ENCODE results near the gene CNTN5.
A peak's percentile ranks its signal among the peaks of the same experiment; 100 is the strongest.
"Not testable (repeated sequence)": the region's sequence is repeated elsewhere in the genome, so short reads cannot be mapped to it uniquely, and the experiment has no call there.

The CNTN5 gene

GRCh38 chr11:99781074-99781473 is 760.3 kb downstream of the CNTN5 start:
- DNase-seq, result no peak

- DNase-seq, result no peak
These were observed 770.6 kb downstream of the CNTN5 start for GRCh38 chr11:99791354-99791753.

GRCh38 chr11:99795999-99796398 is 775.2 kb downstream of the CNTN5 start:
- no peak for DNase-seq

GRCh38 chr11:99803501-99803900 is 782.8 kb downstream of the CNTN5 start:
- DNase-seq, result no peak

- no peak for DNase-seq
These were observed 791.8 kb downstream of the CNTN5 start for GRCh38 chr11:99812516-99812915.

- no peak for DNase-seq
These were observed 793.3 kb downstream of the CNTN5 start for GRCh38 chr11:99814021-99814420.

DNA sequence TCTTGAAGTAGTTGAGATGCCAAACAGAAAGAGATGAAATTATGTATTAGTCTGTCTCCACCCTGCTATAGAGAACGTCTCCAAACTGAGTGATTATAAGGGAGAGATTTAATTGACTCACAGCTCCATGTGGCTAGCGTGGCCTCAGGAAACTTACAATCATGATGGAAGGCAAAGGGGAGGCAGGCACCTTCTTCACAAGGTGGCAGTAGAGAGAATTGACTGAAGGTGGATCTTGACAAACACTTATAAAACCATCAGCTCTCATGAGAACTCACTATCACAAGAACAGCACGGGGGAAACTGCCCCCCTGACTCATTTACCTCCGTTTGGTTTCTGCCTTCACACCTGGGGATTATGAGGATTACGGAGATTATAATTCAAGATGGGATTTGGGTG is 794.0 kb downstream of the CNTN5 start:
- DNase-seq, result no peak

DNA sequence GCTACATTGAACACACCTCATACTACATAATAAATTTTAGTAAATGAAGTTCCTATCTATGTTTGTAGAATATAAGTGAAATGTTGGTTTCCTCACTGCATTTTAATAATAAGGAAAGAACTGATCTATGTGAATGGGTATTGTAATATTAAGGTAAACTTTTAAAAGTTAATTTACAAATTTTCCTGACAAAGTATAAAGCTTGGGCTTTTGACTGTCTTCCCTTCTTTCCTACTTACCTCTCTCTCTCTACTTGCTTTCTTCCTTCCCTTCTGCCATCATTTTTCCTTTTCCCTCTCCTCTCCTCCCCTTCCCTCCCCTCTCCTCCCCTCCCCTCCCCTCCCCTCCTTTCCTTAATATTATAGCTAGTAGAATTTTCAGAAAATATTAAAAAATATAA is 798.2 kb downstream of the CNTN5 start:
- DNase-seq, result no peak

DNA sequence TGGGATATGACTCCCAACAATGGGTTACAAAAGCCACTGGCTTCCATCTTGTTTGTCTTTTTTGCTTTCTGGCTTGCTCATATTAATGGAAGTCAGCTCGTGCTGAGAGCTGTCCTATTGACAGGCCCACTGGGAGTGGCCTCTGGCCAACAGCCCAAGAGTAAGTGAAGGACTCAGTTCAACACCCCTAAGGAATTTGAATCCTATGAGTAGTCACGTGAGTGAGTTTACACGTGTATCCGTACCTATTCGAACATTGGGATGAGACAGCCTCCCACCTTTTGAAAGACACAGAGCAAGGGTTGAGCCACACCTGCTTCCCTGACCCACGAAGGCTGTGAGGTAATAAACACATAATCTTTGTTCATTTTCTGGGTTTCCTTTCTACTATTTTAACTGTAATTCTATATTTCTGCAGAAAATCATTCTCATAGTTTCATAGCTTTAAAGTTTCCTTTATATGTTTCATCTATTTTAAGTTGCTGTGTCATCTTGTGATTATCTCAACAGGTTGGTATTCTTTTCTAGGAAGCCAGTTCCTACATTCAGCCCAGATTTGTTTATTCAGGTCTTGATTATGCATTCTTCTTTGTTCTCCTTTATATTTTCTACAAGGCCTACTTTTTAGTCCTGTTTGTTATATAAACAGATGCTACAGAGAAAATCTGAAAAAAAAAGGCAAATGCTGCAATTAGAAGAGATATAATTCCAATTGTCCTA is 802.3 kb downstream of the CNTN5 start:
- DNase-seq, result no peak

- not testable (repeated sequence) for DNase-seq
These were observed 816.0 kb downstream of the CNTN5 start for GRCh38 chr11:99836739-99837138.

DNA sequence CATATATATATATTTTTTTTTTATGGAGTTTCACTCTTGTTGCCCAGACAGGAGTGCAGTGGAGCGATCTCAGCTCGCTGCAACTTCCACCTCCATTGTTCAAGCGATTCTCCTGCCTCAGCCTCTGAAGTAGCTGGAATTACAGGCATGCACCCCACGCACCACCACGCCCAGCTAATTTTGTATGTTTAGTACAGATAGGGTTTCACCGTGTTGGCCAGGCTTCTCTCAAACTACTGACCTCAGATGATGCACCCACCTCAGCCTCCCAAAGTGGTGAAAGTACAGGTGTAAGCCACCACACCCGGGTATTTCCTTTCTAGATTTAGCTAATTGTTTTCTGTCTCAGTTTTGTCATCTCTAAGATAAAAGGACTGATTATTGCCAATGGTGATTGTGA is 821.1 kb downstream of the CNTN5 start:
- no peak for DNase-seq

- no peak for DNase-seq
These were observed 845.2 kb downstream of the CNTN5 start for GRCh38 chr11:99865951-99866350.

GRCh38 chr11:99881610-99882009 is 860.9 kb downstream of the CNTN5 start:
- DNase-seq, result no peak

DNA sequence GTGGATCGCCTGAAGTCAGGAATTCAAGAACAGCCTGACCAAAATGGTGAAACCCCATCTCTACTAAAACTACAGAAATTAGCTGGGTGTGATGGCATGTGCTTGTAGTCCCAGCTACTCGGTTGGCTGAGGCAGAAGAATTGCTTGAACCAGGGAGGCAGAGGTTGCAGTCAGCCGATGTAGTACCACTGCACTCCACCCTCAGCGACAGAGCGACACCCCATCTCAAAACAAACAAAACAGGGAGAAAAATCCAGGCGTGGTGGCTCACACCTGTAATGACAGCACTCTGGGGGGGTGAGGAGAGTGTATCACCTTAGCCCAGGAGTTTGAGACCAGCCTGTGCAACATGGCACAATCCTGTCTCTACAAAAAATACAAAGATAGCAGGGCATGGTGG is 864.0 kb downstream of the CNTN5 start:
- no peak for DNase-seq

GRCh38 chr11:99887481-99887880 is 866.7 kb downstream of the CNTN5 start:
- DNase-seq, result no peak

DNA sequence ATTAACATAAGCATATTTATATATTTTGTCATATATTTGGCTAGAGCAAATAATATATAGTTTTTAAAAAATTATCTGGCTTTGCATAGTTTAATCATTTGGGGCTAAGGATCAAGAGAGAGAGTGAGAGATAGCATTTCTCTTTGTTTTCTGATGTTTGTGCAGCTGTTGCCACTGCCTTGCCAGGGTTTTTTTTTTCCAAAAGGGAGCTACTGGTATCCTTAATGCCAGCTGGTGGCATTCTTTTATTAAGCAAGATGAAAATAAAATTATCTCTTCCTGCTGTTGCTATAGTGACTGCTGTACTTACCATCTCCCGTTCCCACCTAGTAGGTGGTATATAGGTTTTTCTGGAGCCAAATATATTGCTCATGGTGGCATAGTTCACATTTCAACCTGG is 873.1 kb downstream of the CNTN5 start:
- no peak for DNase-seq

DNA sequence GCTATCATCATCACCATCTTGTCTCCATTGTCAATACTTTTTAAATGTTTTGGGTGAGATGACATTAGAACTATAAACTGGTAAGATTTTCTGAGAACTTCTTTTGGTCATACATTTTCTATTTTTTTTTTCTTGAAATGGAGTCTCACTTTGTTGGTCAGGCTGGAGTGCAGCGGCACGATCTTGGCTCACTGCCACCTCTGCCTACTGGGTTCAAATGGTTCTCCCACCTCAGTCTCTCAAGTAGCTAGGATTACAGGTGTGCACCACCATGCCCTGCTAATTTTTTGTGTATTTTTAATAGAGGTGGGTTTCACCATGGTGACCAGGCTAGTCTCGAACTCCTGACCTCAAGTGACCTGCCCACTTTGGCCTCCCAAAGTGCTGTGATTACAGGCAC is 880.4 kb downstream of the CNTN5 start:
- DNase-seq, result no peak

- DNase-seq, result no peak
These were observed 890.4 kb downstream of the CNTN5 start for GRCh38 chr11:99911116-99911515.

GRCh38 chr11:99916078-99916477 is 895.3 kb downstream of the CNTN5 start:
- DNase-seq, result no peak

DNA sequence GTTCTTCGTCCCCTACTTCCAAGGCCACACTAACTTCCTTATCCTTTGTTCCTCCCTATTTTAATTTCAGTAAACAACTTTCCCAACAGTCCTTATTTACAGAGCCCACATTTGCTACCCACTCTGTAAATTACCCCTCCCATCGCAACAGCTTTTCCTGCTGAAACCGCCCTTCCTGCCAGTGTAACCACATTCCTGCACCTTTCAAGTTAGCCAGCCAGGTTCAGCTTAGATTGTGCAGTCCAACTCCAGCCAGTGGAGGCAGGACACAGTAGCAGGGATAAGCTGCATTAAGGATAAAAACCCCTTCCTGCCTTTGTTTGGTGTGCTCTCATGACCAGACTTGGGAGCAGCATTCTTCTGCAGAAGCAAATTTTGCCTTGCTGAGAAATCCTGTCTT is 898.0 kb downstream of the CNTN5 start:
- no peak for DNase-seq

DNA sequence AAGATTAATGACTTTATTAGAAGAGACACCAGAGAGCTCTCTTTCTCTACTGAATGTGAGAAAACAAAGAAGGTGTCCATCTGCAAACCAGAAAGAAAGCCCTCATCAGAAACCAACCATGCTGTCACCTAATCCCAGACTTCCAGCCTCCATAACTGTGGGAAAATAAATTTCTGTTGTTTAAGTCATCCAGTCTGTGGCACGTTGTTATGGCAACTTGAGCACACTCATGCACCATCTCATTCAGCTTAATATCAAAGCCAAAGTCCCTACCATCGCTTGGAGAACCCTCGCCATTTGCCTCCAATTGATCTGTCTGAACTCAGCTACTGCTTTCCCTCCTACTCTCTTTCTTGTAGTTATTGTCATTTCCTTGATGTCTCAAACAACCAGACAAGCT is 900.2 kb downstream of the CNTN5 start:
- DNase-seq, result no peak

GRCh38 chr11:99925968-99926367 is 905.2 kb downstream of the CNTN5 start:
- DNase-seq, result no peak

DNA sequence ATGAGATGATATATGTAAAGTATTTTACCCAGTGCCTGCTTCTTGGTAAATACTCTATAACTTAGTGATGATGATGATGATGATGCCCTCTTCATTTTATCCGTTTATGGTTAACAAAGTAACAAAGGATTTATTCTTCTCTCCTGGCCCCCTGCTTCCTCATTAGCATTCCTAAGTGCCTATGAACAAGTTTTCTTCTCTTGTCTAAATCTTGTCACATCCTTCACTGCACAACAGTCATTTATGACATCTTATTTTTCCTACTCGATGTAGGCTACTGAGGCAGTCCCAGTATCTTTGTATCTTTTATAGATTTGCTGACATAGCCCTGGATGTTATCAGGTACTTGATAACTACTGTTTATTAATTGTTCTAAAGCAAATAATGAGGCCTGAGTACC is 911.9 kb downstream of the CNTN5 start:
- DNase-seq, result no peak

GRCh38 chr11:99934008-99934407 is 913.3 kb downstream of the CNTN5 start:
- peak; percentile 1 for DNase-seq

- DNase-seq, result no peak
These were observed 916.6 kb downstream of the CNTN5 start for GRCh38 chr11:99937330-99937729.

DNA sequence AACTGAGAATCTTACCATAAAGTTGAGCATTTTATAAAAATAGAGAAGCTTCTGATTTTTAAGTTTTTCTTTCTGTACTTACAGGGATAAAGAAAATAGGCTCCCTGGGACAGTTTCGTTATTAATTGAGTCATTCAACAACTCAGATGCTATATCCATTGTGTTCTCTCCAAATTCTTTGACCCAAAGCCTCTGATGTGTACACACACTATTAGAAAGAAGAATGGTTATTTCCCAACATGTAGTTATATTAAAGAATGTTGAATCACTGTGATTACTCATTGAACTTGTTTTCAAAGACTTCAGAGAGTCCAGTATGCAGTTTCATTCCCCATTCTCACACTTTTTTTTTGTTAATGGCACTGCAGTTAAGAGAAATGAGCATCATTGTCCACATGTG is 932.1 kb downstream of the CNTN5 start:
- DNase-seq, result no peak
